ENCODE measurements around the gene EFNB3.
A peak's percentile ranks its signal among the peaks of the same experiment; 100 is the strongest.

The EFNB3 gene

DNA sequence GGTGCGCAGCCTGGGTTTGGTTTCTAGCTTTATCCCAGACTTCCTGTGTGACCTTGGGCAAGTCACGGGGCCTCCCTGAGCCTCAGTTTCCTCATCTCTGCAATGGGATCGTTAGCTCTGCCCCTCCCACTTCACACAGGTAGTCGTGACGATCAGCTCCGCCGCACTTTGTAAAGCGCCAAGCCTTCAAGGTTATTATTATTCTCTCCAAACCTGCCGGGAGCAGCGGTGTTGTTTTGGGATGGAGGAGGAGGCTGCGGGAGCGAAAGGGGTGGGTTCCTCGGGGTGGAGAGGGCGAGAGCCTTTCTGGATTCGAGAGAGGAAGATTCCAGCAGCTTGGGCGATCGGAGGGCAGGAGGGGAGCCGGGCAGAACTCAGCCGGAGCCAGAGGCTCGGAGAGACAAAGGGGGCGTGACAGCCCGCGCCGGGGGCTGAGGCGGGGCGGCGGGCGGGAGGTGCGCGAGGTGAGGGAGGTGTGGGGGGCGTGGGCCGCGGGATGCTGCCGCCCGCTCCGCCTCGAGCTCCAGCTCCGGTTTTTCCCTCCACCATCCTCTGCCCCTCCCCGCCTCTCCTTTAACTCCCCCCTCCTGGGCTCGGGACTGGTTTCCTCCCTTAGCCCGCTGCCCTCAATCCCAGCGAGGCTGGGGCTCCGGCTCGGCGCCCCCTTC lies at the start of gene EFNB3:
EFNB3 (plus strand) TSS at position 602 of the 668 bp plus-strand sequence. CDS start 397 bp downstream, outside the sequence.
- Histone ChIP-seq H3K27me3 (peaks cover 57 to 73% (median 60%) of the 10 kb centered on the region in 11 experiments), H3K4me1 (peaks cover 13 to 32% (median 22%) of the 10 kb centered on the region in 10 experiments; a peak in 17 of 20 replicates), H3K9me3 (replicated peaks in 1 of 11) (no peaks in the 10 kb centered on the region), H3K9ac (peak within 1 kb of the TSS in 9 of 11 experiments; percentile 17 to 55 (median 46); a peak in 11 of 22 replicates), H3K4me3 (peak within 1 kb of the TSS; percentile 36 to 64 (median 50); a peak in 19 of 20 replicates), H4K20me1 (peaks cover 0 to 61% (median 32%) of the 10 kb centered on the region in 11 experiments; a peak in 16 of 22 replicates), H3K27ac (no peak within 1 kb of the TSS), H3K4me2 (peak within 1 kb of the TSS; percentile 72 to 87 (median 81)), H3K36me3 (peaks cover 24 to 41% (median 32%) of the 10 kb centered on the region in 11 experiments)
- no peak for TF ChIP-seq Cebpa-rat (IDR thresholded peaks at IDR 0.05)

- H3K36me3 ChIP-seq: no peaks in the 10 kb centered on the region
- no peak for TF ChIP-seq Cebpa-rat (IDR thresholded peaks at IDR 0.05)
- H4K20me1 ChIP-seq: peaks cover 0 to 20% (median 9%) of the 10 kb centered on the region in 11 experiments; a peak in 11 of 22 replicates
- peaks cover 47 to 53% (median 51%) of the 10 kb centered on the region in 11 experiments for H3K27me3 ChIP-seq
- H3K9ac ChIP-seq: no peak overlapping the region
- H3K4me2 ChIP-seq: peak overlapping the region in 9 of 11 experiments; percentile 26 to 66 (median 35); a peak in 16 of 22 replicates
- no peaks in the 10 kb centered on the region for H3K9me3 ChIP-seq (replicated peaks in 1 of 11)
- peaks cover 16 to 32% (median 22%) of the 10 kb centered on the region in 10 experiments for H3K4me1 ChIP-seq
- H3K4me3 ChIP-seq: no peak overlapping the region
- no peak overlapping the region for H3K27ac ChIP-seq
Measured at GRCh38 chr17:7655541-7655840, 49.5 kb upstream of the EFNB3 start.

DNA sequence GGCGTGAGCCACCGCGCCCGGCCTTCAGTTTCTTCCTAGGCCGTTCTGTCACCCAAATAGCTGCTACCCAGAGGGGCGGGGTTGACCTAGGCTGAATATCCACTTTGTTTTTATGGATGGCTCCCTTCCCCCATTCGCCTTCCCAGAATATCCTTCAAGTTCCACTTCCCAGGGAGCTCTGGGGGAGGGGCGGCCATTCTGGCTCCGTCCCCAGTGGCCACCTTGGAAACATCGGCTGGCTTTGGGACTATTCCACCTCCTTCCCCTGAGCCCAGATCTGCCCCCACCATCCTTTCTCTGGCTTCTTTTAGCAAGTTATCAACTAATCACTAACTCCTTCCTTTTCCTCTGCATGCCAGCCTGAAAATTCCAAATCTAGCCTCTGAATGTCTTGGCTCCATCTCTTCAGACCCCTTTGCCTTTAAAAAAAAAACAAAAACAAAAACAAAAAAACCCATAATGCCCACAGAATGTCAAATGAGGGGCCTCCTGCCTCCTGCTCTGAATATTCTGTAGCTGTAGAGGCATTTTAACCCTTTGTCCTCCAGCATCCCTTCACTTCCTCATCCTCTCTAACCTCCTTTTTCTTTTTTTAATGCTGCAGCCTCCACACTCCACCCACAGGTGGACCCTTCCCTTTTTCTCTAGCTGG lies 47.9 kb upstream of the EFNB3 start:
- no peak overlapping the region for H3K27ac ChIP-seq
- H3K4me2 ChIP-seq: peak overlapping the region in 3 of 11 experiments; percentile 6 to 19 (median 19); a peak in 4 of 22 replicates
- peaks cover 0 to 8% (median 0%) of the 10 kb centered on the region in 11 experiments; a peak in 5 of 22 replicates for H4K20me1 ChIP-seq
- peaks cover 6 to 20% (median 10%) of the 10 kb centered on the region in 10 experiments; a peak in 14 of 20 replicates for H3K4me1 ChIP-seq
- no peaks in the 10 kb centered on the region for H3K36me3 ChIP-seq
- no peak overlapping the region for H3K4me3 ChIP-seq
- no peak overlapping the region for H3K9ac ChIP-seq
- H3K9me3 ChIP-seq (replicated peaks in 1 of 11): no peaks in the 10 kb centered on the region
- no peak for TF ChIP-seq Cebpa-rat (IDR thresholded peaks at IDR 0.05)
- H3K27me3 ChIP-seq: peaks cover 31 to 37% (median 35%) of the 10 kb centered on the region in 11 experiments

DNA sequence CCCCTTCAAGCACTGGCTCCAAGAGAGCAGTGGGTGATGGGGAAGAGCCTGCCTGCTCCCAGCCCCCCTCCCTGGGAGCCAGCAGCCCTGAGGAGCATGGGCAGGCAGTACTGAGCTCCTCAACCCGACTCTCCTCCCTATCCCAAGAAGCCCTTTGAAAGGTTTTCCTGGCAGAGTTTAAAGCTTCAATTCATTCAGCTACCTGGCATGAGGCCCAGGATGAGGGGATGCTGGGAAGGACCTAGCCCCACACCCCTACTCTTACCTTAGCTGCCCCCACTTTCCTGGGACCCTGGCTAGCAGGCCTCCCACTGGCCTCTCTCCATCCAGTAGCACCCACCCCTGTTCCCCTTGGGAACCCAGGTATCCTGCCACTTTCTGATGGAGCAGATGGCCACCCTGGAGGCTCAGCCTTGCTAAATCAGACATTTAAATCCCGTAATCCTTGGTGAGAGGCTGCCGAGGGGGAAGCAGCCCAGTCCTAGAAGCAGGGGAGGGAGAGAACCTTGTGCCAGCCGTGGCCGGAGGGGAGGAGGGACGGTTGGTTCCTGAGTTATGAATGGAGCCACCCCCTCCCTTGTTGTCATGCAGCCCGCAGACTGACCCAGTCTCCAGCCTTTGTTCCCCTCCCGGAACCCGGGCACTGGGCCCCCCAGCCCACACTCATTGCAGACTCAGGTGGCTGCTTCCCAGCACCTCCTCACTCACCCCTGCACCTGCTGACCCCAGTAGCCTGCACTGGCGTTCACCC lies 37.2 kb upstream of the EFNB3 start:
- H3K4me2 ChIP-seq: no peak overlapping the region
- no peaks in the 10 kb centered on the region for H3K9me3 ChIP-seq (replicated peaks in 1 of 11)
- no peak overlapping the region for H3K4me3 ChIP-seq
- H3K27me3 ChIP-seq: no peaks in the 10 kb centered on the region
- H3K27ac ChIP-seq: no peak overlapping the region
- peaks cover 74 to 90% (median 82%) of the 10 kb centered on the region in 11 experiments for H3K36me3 ChIP-seq
- no peak overlapping the region for H3K9ac ChIP-seq
- H3K4me1 ChIP-seq: no peaks in the 10 kb centered on the region
- TF ChIP-seq Cebpa-rat (IDR thresholded peaks at IDR 0.05): no peak
- H4K20me1 ChIP-seq: peaks cover 0 to 32% (median 14%) of the 10 kb centered on the region in 11 experiments; a peak in 7 of 22 replicates

DNA sequence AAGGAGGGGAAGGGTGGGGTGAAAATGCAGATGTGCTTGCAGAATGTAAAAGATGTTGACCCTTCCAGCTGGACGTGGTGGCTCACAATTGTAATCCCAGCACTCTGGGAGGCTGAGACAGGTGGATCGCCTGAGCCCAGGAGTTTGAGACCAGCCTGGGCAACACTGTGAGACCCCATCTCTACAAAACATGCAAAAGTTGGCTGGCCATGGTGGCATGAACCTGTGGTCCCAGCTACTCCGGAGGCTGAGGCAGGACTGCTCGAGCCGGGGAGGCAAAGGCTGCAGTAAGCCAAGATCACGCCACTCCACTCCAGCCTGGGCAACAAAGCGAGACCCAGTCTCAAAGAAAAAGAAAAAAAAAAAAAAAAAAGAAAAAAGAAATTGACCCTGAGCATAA lies 36.5 kb upstream of the EFNB3 start:
- Histone ChIP-seq H3K4me1 (no peaks in the 10 kb centered on the region), H4K20me1 (peaks cover 0 to 33% (median 16%) of the 10 kb centered on the region in 11 experiments; a peak in 7 of 22 replicates), H3K27ac (no peak overlapping the region), H3K9me3 (replicated peaks in 1 of 11) (peaks cover 2 to 4% (median 3%) of the 10 kb centered on the region in 11 experiments), H3K36me3 (peaks cover 80 to 96% (median 86%) of the 10 kb centered on the region in 11 experiments), H3K4me2 (no peak overlapping the region), H3K9ac (no peak overlapping the region), H3K27me3 (no peaks in the 10 kb centered on the region), H3K4me3 (no peak overlapping the region)
- TF ChIP-seq Cebpa-rat (IDR thresholded peaks at IDR 0.05): no peak

GRCh38 chr17:7673239-7673638 lies 31.8 kb upstream of the EFNB3 start:
- no peak for TF ChIP-seq Cebpa-rat (IDR thresholded peaks at IDR 0.05)
- Histone ChIP-seq H3K9ac (no peak overlapping the region), H3K4me3 (0 out of 20 replicates have a peak overlapping the region, but pooled peaks of 1 of the 10 experiments have one; percentile 3), H3K4me1 (no peaks in the 10 kb centered on the region), H3K27me3 (no peaks in the 10 kb centered on the region; a peak in 1 of 22 replicates), H3K4me2 (no peak overlapping the region), H3K9me3 (replicated peaks in 1 of 11) (peaks cover 17 to 28% (median 21%) of the 10 kb centered on the region in 11 experiments), H3K36me3 (peaks cover 94 to 100% (median 98%) of the 10 kb centered on the region in 11 experiments), H3K27ac (no peak overlapping the region), H4K20me1 (peaks cover 12 to 60% (median 30%) of the 10 kb centered on the region in 11 experiments; a peak in 21 of 22 replicates)

GRCh38 chr17:7674934-7675333 lies 30.1 kb upstream of the EFNB3 start:
- Histone ChIP-seq H3K27ac (no peak overlapping the region), H3K27me3 (no peaks in the 10 kb centered on the region; a peak in 1 of 22 replicates), H3K9ac (no peak overlapping the region), H3K36me3 (peaks cover 81 to 98% (median 90%) of the 10 kb centered on the region in 11 experiments), H3K4me3 (no peak overlapping the region), H3K9me3 (replicated peaks in 1 of 11) (peaks cover 17 to 28% (median 21%) of the 10 kb centered on the region in 11 experiments), H4K20me1 (peaks cover 23 to 74% (median 45%) of the 10 kb centered on the region in 11 experiments; a peak in 21 of 22 replicates), H3K4me2 (no peak overlapping the region), H3K4me1 (no peaks in the 10 kb centered on the region)
- no peak for TF ChIP-seq Cebpa-rat (IDR thresholded peaks at IDR 0.05)

GRCh38 chr17:7676533-7676932 lies 28.5 kb upstream of the EFNB3 start:
- Histone ChIP-seq H3K4me2 (no peak overlapping the region), H3K36me3 (peaks cover 65 to 94% (median 76%) of the 10 kb centered on the region in 11 experiments)

More at GRCh38 chr17:7676533-7676932, 28.5 kb upstream of the EFNB3 start:
- H3K27ac ChIP-seq: no peak overlapping the region
- no peak overlapping the region for H3K4me3 ChIP-seq
- H3K27me3 ChIP-seq: no peaks in the 10 kb centered on the region; a peak in 1 of 22 replicates
- TF ChIP-seq Cebpa-rat (IDR thresholded peaks at IDR 0.05): no peak
- H3K4me1 ChIP-seq: no peaks in the 10 kb centered on the region
- H3K9ac ChIP-seq: no peak overlapping the region
- peaks cover 25 to 81% (median 59%) of the 10 kb centered on the region in 11 experiments; a peak in 21 of 22 replicates for H4K20me1 ChIP-seq
- peaks cover 17 to 28% (median 21%) of the 10 kb centered on the region in 11 experiments for H3K9me3 ChIP-seq (replicated peaks in 1 of 11)
